Ovary (tissue), 9 donors: ENCODE results near the gene DYNC1LI1. TPM values are rescaled to one million over a fixed set of nuclear protein-coding genes. Genes with fewer than 3 reads are reported as not detected.

Source experiments
- DNase-seq, 5 donors: peaks; one replicate each; pipeline ENCODE4 v3.0.0-alpha.2; 2019 to 2020
- H3K27ac ChIP-seq, 2 donors: fragments of 200-600 bp; one replicate each; pipeline versions ENCODE4 v1.5.1 to v1.8.0; 2019 to 2022
- H3K27me3 ChIP-seq: fragments of 200-600 bp; one replicate; pipeline ENCODE4 v1.8.0; 2022
- H3K36me3 ChIP-seq: fragments of 200-600 bp; sonication (generic); one replicate; pipeline ENCODE4 v1.5.1; 2019
- H3K4me1 ChIP-seq: one replicate; pipeline ENCODE4 v1.8.1; 2013; ENCODE audit warnings: mild to moderate bottlenecking, moderate library complexity; ENCODE audit not compliant: insufficient read depth
- H3K4me3 ChIP-seq: fragments of 200-600 bp; sonication (generic); one replicate; pipeline ENCODE4 v1.5.1; 2017
- H3K9me3 ChIP-seq, 2 donors: fragments of 200-600 bp in 1 of 2; sonication (generic) in 1 of 2; one replicate each; pipeline versions ENCODE4 v1.5.1 to v1.8.1; 2013 to 2019; ENCODE audit warnings: mild to moderate bottlenecking in 1 of 2, moderate library complexity in 1 of 2
- CTCF ChIP-seq, 3 donors: fragments of 450-650 bp in 2 of 3; fragments of 200-600 bp in 1 of 3; IDR thresholded peaks; one replicate each; pipeline versions ENCODE4 v1.5.1 to v1.8.0; 2016 to 2022; ENCODE audit warnings: antibody characterized with exemption in 3 of 3, mild to moderate bottlenecking in 1 of 3
- EP300 ChIP-seq: sonication (generic); formaldehyde crosslinking; IDR thresholded peaks from one replicate; pipeline ENCODE4 v1.6.1; 2017; ENCODE audit warnings: antibody characterized with exemption
- POLR2A ChIP-seq: fragments of 450-650 bp; IDR thresholded peaks from one replicate; pipeline ENCODE4 v1.6.1; 2017; ENCODE audit warnings: antibody characterized with exemption, mild to moderate bottlenecking, moderate library complexity
- WGBS, 3 donors: extraction: QIAGEN DNeasy Blood & Tissue Kit in 1 of 3; methylation state at CpG; one replicate each; pipeline versions ENCODE4 v1.1.5 to v1.1.7; 2013 to 2017; 5-methylcytosine and 5-hydroxymethylcytosine counted together
- intact Hi-C, 4 donors: fragments of 100-400 bp; cut with DNase I; formaldehyde crosslinking; loops; one replicate each; pipeline versions ENCODE4 v1.11.0 to v1.15.1; 2022 to 2023
- polyA plus RNA-seq, 2 donors: library from polyadenylated mRNA; stranded (reverse); fragments of 200-250 nt in 1 of 2; fragments of 350-450 nt in 1 of 2; fragmentation: Illumina TruSeq in 1 of 2; extraction: RNeasy Lipid Tissue Mini Kit (QIAGEN cat#74804) in 1 of 2; gene quantifications; one replicate each; pipeline ENCODE4 v1.2.3, GENCODE V29; 2013 to 2014
- total RNA-seq, 7 donors: library from RNA; depleted of rRNA in 2 of 7; stranded (reverse); fragments of >200 nt in 2 of 7; fragmentation: NEBNext Ultra II Directional in 3 of 7; extraction: Animal tissue kit (Norgen Biotek cat#: 25700) in 3 of 7; gene quantifications; one replicate each; pipeline versions ENCODE4 v1.1.0 to v1.2.4, GENCODE V29; 2016 to 2023
- donor health status: DM: no; HTN: no; CAD: no; lungs with moderate emphysema.
- donor health status: DM: no; HTN: no; CAD: no.
- donor health status: Bipolar disorder and iron deficiency.
- donor health status: DM: yes; HTN: yes; CAD: no.
- donor health status: DM: no; HTN: no; CAD: no.
- donor health status: DM: yes; HTN: yes; CAD: no.

The DYNC1LI1 gene
- total and polyA plus RNA-seq, 9 donors = 21.0 to 37.8 (median 26.6) TPM

GRCh38 chr3:32492684-32493436 is 77.8 kb downstream of the DYNC1LI1 start:
- Histone ChIP-seq H3K4me3 (no peak overlapping the region), H3K9me3 (no peaks in the 10 kb centered on the region), H3K27me3 (no peaks in the 10 kb centered on the region), H3K27ac (no peak overlapping the region), H3K4me1 (peaks cover 1% of the 10 kb centered on the region), H3K36me3 (no peaks in the 10 kb centered on the region)
- 85 to 90% (median 87%) methylated on average over 3 of the region's 3 CpGs for WGBS, 3 donors
- no peak for TF ChIP-seq CTCF (IDR thresholded peaks at IDR 0.05)
- TF ChIP-seq EP300 = no peak
- no peak for TF ChIP-seq POLR2A
- intact Hi-C loops = no loop called here
- DNase-seq = no peak

GRCh38 chr3:32488474-32489008 is 82.1 kb downstream of the DYNC1LI1 start:
- no peaks in the 10 kb centered on the region for H3K9me3 ChIP-seq
- H3K27ac ChIP-seq = no peak overlapping the region
- H3K36me3 ChIP-seq = no peaks in the 10 kb centered on the region
- no peaks in the 10 kb centered on the region for H3K4me1 ChIP-seq
- 78 to 86% (median 85%) methylated on average over 3 of the region's 3 CpGs for WGBS, 3 donors
- intact Hi-C loops = no loop called here
- H3K27me3 ChIP-seq = no peaks in the 10 kb centered on the region
- no peak for DNase-seq
- no peak overlapping the region for H3K4me3 ChIP-seq
- TF ChIP-seq CTCF (IDR thresholded peaks at IDR 0.05) (no peak), EP300 (no peak), POLR2A (no peak)

- intact Hi-C loops = no loop called here
- no peak overlapping the region for H3K4me3 ChIP-seq
- no peak overlapping the region for H3K27ac ChIP-seq
- WGBS, 3 donors = 56 to 86% (median 75%) methylated on average over 3 of the region's 3 CpGs
- H3K9me3 ChIP-seq = no peaks in the 10 kb centered on the region
- no peaks in the 10 kb centered on the region for H3K36me3 ChIP-seq
- DNase-seq = no peak
- no peaks in the 10 kb centered on the region for H3K4me1 ChIP-seq
- no peak for TF ChIP-seq EP300
- no peak for TF ChIP-seq POLR2A
- no peak for TF ChIP-seq CTCF (IDR thresholded peaks at IDR 0.05)
- H3K27me3 ChIP-seq = no peaks in the 10 kb centered on the region
Observed at GRCh38 chr3:32487781-32488473, 82.7 kb downstream of the DYNC1LI1 start.

DNA sequence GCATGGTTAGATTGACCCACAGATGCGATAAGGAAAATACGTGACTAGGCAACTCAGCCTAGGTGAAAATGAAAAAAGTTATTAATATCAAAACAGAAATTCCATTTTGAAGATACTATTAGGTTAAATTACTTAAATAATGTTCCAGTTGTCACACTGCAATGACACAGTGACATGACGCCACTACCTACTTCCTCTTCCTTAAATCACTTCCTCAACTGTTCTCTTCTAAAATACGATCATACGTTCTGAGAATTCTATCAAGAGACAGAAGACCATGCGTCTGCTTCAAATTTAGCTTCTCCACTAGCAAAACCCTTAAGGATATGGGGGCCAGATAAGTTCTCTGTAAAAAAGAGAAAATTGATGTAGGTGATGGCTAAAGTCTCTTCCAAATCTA is 86.2 kb downstream of the DYNC1LI1 start:
- Histone ChIP-seq H3K4me1 (no peaks in the 10 kb centered on the region), H3K9me3 (no peaks in the 10 kb centered on the region), H3K27me3 (no peaks in the 10 kb centered on the region), H3K36me3 (no peaks in the 10 kb centered on the region), H3K4me3 (no peak overlapping the region), H3K27ac (no peak overlapping the region)
- TF ChIP-seq POLR2A (no peak), EP300 (no peak), CTCF (IDR thresholded peaks at IDR 0.05) (no peak)
- no peak for DNase-seq
- 92 to 97% (median 93%) methylated on average over 6 of the region's 6 CpGs for WGBS, 3 donors
- intact Hi-C loops = no loop called here
